HepG2 (cell line): ENCODE results near the gene NSMF. TPM values are rescaled to one million over a fixed set of nuclear protein-coding genes. Genes with fewer than 3 reads are reported as not detected.

Experiments
- HCFC1 ChIP-seq: fragments of 150-350 bp; IDR thresholded peaks from 2 replicates; pipeline ENCODE4 v1.6.1; 2014; ENCODE audit warnings: low read depth, low read length
- HNRNPUL1 ChIP-seq: fragments of 200-400 bp; formaldehyde crosslinking; IDR thresholded peaks from 2 replicates; pipeline ENCODE4 v1.6.1; 2017; ENCODE audit warnings: low read depth, mild to moderate bottlenecking, low read length, moderate library complexity
- JUN ChIP-seq: sonication (generic); formaldehyde crosslinking; IDR thresholded peaks from 2 replicates; pipeline ENCODE4 v1.4.0; 2020; ENCODE audit warnings: mild to moderate bottlenecking, missing genetic modification reagents
- SETDB1 ChIP-seq: sonication (generic); formaldehyde crosslinking; IDR thresholded peaks from 2 replicates; pipeline ENCODE4 v1.5.1; 2020; ENCODE audit warnings: missing genetic modification reagents, mild to moderate bottlenecking, borderline replicate concordance
- ZNF629 ChIP-seq: sonication (generic); formaldehyde crosslinking; conservative IDR thresholded peaks from 2 replicates; pipeline ENCODE4 v1.5.0; 2020; ENCODE audit warnings: missing genetic modification reagents
- ZZZ3 ChIP-seq: sonication (generic); formaldehyde crosslinking; IDR thresholded peaks from 2 replicates; pipeline ENCODE4 v1.4.0; 2020; ENCODE audit warnings: missing genetic modification reagents, mild to moderate bottlenecking, borderline replicate concordance
- polyA plus RNA-seq, 8 experiments: library from polyadenylated mRNA; depleted of rRNA in 3 of 8; stranded (reverse) in 7 of 8; unstranded in 1 of 8; fragments of >200 nt; fragmentation: Illumina TruSeq in 4 of 8; extraction: Trizol in 4 of 8; gene quantifications; 2 replicates each; pipeline versions ENCODE4 v1.2.1 to v1.2.3, GENCODE V29; 2011 to 2016; ENCODE audit warnings: low read depth in 4 of 8, missing spikeins in 1 of 8, mixed read lengths in 1 of 8; ENCODE audit not compliant: insufficient read depth in 1 of 8
- total RNA-seq, 5 experiments: library from RNA; depleted of rRNA; stranded (reverse); fragments of >200 nt; fragmentation: Illumina TruSeq; extraction: Trizol; gene quantifications; 2 replicates each; pipeline ENCODE4 v1.2.3, GENCODE V29; 2016; ENCODE audit warnings: low read depth in 1 of 5
- TF ChIP-seq, protein P1 (sequence below): sonication (generic); formaldehyde crosslinking; IDR thresholded peaks from 2 replicates; pipeline ENCODE4 v1.4.0; 2020; ENCODE audit warnings: missing genetic modification reagents
- TF ChIP-seq, protein P2 (sequence below): sonication (generic); formaldehyde crosslinking; IDR thresholded peaks from 2 replicates; pipeline ENCODE4 v1.4.0; 2020; ENCODE audit warnings: missing genetic modification reagents, mild to moderate bottlenecking, borderline replicate concordance
- TF ChIP-seq, protein P3 (sequence below): sonication (generic); formaldehyde crosslinking; IDR thresholded peaks from 2 replicates; pipeline ENCODE4 v1.4.0; 2020; ENCODE audit warnings: low read depth, missing genetic modification reagents
- TF ChIP-seq, protein P4 (sequence below): sonication (generic); formaldehyde crosslinking; IDR thresholded peaks from 2 replicates; pipeline ENCODE4 v1.4.0; 2020; ENCODE audit warnings: missing genetic modification reagents, borderline replicate concordance
- TF ChIP-seq, protein P5 (sequence below): sonication (generic); formaldehyde crosslinking; IDR thresholded peaks from 2 replicates; pipeline ENCODE4 v1.5.1; 2020; ENCODE audit warnings: mild to moderate bottlenecking, missing genetic modification reagents, moderate library complexity

Gene NSMF
- total and polyA plus RNA-seq, 2 of the 13 experiments (the other 11 are each of a cell fraction or from before 2014, with no cell fraction given), result 44.3 to 183 TPM

DNA sequence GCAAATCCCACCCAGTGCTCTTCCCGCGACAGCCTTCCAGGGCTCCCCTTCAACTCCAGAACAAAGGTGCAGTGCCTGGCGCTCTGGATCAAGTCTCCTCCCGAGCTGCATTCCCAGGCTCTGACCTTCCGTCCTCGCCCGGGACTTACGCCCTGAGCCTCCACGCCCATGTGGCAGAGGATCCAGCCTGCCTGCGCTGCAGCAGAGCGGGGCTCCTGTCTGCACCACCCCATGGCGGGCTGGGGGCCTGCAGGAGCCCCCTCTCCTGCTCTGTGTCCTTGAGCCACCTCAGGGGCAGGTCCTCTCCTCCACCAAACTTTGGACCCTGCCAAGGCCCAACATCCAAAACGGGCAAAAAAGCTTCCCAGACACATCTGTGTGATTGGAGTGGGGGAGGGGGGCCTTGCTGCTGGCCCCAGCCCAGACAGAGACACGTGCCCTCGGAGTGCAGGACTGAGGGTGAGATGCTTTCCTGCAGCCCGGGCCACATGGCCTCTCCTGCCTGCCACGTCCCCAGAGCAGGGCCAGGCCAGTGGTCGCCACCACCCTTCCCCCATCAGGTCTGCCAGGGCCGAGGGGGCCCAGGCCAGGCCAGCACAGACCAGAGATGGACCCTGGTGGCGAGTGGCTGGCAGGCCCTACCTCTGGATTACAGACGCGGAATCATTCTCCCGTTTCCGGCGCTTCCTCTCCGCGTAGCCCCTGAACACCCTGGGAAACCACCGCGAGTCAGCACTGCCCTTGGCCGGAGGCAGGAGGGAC, 4.4 kb downstream of the NSMF start (continued):
- TF ChIP-seq, protein P1, sequence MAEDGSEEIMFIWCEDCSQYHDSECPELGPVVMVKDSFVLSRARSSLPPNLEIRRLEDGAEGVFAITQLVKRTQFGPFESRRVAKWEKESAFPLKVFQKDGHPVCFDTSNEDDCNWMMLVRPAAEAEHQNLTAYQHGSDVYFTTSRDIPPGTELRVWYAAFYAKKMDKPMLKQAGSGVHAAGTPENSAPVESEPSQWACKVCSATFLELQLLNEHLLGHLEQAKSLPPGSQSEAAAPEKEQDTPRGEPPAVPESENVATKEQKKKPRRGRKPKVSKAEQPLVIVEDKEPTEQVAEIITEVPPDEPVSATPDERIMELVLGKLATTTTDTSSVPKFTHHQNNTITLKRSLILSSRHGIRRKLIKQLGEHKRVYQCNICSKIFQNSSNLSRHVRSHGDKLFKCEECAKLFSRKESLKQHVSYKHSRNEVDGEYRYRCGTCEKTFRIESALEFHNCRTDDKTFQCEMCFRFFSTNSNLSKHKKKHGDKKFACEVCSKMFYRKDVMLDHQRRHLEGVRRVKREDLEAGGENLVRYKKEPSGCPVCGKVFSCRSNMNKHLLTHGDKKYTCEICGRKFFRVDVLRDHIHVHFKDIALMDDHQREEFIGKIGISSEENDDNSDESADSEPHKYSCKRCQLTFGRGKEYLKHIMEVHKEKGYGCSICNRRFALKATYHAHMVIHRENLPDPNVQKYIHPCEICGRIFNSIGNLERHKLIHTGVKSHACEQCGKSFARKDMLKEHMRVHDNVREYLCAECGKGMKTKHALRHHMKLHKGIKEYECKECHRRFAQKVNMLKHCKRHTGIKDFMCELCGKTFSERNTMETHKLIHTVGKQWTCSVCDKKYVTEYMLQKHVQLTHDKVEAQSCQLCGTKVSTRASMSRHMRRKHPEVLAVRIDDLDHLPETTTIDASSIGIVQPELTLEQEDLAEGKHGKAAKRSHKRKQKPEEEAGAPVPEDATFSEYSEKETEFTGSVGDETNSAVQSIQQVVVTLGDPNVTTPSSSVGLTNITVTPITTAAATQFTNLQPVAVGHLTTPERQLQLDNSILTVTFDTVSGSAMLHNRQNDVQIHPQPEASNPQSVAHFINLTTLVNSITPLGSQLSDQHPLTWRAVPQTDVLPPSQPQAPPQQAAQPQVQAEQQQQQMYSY (CRISPR knock-in tag), result no peak
- TF ChIP-seq, protein P2, sequence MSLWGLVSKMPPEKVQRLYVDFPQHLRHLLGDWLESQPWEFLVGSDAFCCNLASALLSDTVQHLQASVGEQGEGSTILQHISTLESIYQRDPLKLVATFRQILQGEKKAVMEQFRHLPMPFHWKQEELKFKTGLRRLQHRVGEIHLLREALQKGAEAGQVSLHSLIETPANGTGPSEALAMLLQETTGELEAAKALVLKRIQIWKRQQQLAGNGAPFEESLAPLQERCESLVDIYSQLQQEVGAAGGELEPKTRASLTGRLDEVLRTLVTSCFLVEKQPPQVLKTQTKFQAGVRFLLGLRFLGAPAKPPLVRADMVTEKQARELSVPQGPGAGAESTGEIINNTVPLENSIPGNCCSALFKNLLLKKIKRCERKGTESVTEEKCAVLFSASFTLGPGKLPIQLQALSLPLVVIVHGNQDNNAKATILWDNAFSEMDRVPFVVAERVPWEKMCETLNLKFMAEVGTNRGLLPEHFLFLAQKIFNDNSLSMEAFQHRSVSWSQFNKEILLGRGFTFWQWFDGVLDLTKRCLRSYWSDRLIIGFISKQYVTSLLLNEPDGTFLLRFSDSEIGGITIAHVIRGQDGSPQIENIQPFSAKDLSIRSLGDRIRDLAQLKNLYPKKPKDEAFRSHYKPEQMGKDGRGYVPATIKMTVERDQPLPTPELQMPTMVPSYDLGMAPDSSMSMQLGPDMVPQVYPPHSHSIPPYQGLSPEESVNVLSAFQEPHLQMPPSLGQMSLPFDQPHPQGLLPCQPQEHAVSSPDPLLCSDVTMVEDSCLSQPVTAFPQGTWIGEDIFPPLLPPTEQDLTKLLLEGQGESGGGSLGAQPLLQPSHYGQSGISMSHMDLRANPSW (CRISPR knock-in tag), result peak; percentile 75; the same call in 1 of the 2 replicates
- TF ChIP-seq JUN (CRISPR knock-in tag) (peak; percentile 54), HNRNPUL1 (no peak), ZNF629 (CRISPR knock-in tag) (no peak), HCFC1 (no peak), SETDB1 (peak; percentile 85; the same call in 1 of the 2 replicates), ZZZ3 (CRISPR knock-in tag) (no peak)
- TF ChIP-seq, protein P3, sequence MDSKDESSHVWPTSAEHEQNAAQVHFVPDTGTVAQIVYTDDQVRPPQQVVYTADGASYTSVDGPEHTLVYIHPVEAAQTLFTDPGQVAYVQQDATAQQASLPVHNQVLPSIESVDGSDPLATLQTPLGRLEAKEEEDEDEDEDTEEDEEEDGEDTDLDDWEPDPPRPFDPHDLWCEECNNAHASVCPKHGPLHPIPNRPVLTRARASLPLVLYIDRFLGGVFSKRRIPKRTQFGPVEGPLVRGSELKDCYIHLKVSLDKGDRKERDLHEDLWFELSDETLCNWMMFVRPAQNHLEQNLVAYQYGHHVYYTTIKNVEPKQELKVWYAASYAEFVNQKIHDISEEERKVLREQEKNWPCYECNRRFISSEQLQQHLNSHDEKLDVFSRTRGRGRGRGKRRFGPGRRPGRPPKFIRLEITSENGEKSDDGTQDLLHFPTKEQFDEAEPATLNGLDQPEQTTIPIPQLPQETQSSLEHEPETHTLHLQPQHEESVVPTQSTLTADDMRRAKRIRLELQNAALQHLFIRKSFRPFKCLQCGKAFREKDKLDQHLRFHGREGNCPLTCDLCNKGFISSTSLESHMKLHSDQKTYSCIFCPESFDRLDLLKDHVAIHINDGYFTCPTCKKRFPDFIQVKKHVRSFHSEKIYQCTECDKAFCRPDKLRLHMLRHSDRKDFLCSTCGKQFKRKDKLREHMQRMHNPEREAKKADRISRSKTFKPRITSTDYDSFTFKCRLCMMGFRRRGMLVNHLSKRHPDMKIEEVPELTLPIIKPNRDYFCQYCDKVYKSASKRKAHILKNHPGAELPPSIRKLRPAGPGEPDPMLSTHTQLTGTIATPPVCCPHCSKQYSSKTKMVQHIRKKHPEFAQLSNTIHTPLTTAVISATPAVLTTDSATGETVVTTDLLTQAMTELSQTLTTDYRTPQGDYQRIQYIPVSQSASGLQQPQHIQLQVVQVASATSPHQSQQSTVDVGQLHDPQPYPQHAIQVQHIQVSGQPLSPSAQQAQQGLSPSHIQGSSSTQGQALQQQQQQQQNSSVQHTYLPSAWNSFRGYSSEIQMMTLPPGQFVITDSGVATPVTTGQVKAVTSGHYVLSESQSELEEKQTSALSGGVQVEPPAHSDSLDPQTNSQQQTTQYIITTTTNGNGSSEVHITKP (CRISPR knock-in tag), result peak; percentile 36; the same call in 1 of the 2 replicates
- TF ChIP-seq, protein P4, sequence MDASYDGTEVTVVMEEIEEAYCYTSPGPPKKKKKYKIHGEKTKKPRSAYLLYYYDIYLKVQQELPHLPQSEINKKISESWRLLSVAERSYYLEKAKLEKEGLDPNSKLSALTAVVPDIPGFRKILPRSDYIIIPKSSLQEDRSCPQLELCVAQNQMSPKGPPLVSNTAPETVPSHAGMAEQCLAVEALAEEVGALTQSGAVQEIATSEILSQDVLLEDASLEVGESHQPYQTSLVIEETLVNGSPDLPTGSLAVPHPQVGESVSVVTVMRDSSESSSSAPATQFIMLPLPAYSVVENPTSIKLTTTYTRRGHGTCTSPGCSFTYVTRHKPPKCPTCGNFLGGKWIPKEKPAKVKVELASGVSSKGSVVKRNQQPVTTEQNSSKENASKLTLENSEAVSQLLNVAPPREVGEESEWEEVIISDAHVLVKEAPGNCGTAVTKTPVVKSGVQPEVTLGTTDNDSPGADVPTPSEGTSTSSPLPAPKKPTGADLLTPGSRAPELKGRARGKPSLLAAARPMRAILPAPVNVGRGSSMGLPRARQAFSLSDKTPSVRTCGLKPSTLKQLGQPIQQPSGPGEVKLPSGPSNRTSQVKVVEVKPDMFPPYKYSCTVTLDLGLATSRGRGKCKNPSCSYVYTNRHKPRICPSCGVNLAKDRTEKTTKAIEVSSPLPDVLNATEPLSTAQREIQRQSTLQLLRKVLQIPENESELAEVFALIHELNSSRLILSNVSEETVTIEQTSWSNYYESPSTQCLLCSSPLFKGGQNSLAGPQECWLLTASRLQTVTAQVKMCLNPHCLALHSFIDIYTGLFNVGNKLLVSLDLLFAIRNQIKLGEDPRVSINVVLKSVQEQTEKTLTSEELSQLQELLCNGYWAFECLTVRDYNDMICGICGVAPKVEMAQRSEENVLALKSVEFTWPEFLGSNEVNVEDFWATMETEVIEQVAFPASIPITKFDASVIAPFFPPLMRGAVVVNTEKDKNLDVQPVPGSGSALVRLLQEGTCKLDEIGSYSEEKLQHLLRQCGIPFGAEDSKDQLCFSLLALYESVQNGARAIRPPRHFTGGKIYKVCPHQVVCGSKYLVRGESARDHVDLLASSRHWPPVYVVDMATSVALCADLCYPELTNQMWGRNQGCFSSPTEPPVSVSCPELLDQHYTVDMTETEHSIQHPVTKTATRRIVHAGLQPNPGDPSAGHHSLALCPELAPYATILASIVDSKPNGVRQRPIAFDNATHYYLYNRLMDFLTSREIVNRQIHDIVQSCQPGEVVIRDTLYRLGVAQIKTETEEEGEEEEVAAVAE (CRISPR knock-in tag), result peak; percentile 85
- TF ChIP-seq, protein P5, sequence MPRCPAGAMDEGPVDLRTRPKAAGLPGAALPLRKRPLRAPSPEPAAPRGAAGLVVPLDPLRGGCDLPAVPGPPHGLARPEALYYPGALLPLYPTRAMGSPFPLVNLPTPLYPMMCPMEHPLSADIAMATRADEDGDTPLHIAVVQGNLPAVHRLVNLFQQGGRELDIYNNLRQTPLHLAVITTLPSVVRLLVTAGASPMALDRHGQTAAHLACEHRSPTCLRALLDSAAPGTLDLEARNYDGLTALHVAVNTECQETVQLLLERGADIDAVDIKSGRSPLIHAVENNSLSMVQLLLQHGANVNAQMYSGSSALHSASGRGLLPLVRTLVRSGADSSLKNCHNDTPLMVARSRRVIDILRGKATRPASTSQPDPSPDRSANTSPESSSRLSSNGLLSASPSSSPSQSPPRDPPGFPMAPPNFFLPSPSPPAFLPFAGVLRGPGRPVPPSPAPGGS (CRISPR knock-in tag), result no peak
